Stimulated activated naive CD4-positive, alpha-beta T cell (primary cell): ENCODE results near the gene SMIM27.

Experiments
- DNase-seq, 6 experiments: peaks; one replicate each; lab custom pipeline; 2025; lab: John Stamatoyannopoulos, UW

The SMIM27 gene

DNA sequence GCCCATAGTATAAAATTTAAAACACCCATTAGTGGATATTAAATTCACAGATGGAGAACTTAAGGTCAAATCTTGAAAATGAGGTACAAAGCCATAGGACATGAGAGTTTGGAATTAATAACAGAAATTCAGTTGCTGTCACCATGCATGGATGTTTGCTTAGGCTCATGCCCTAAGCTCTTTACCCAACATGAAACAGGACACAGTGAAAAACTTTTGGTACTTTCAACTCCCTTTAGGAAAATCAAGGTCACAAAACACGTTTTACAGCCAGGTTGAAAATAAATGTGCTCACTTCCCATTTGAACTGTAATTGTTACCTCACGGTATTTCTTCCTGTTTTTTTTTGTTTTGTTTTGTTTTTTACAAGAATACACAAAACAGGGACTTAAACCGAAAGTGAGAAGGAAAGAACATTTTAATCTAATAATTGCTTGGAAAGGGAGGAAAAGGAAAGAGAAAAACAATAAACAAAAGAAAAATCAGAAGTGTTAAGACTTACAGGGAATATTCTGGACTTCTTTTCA, 6.3 kb downstream of the SMIM27 start:
- DNase-seq: no peak

DNA sequence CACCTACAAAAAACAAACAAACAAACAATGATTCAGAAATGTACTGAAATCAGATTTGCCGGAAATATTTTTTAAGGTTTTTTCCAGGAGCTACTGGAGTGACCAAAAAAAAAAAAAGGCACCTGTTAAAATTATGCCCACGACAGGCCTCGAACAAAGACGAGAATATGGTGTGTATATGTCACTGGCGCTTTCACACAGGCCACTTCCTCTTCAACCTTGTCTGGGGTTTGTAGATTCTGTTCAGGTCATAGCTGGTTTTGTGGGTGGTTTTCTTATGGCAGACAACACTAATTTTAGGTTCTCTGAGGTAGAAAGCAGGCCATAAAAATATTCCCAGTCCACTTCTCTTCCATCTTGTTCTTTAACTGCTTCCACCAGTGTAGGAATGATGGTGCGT, 13.8 kb downstream of the SMIM27 start:
- no peak for DNase-seq

DNA sequence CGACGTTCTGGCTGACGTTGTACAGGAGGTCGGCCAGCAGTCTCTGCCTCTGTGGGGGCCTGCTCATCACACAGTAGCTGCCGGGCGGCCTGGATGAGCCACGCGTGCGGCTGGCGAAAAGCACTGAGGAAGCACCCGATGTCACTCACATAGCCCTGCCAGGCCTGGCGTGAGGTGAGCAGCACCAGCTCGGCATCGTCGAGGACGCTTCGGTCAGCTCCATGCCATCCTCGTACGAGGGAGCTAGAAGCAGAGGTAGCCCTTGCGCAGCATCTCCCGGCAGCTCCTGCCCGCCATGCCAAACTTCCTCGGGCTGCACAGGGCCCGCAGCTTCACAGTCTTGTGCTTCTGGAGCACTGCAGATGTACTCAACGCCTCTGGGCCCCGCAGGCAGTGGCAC, 14.6 kb downstream of the SMIM27 start:
- DNase-seq: no peak

DNA sequence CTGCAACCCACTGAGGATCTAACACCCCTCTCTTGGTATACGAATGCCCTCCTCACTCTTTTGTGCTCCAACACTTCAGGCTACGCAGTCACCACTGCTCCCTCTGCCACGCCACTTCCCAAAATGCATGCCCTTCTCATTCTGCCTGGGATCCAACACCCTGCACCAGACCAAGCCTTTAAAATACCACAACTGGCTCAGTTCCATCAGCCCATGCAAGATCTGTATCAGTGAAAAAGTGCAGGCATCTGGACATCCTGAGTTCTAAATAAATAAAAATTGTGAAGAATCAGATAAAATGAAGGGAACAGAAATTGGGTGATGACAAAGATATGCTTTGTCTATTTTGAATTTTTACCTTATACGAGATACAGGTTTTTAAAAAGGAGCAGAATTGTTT, 18.1 kb downstream of the SMIM27 start:
- DNase-seq: no peak

DNA sequence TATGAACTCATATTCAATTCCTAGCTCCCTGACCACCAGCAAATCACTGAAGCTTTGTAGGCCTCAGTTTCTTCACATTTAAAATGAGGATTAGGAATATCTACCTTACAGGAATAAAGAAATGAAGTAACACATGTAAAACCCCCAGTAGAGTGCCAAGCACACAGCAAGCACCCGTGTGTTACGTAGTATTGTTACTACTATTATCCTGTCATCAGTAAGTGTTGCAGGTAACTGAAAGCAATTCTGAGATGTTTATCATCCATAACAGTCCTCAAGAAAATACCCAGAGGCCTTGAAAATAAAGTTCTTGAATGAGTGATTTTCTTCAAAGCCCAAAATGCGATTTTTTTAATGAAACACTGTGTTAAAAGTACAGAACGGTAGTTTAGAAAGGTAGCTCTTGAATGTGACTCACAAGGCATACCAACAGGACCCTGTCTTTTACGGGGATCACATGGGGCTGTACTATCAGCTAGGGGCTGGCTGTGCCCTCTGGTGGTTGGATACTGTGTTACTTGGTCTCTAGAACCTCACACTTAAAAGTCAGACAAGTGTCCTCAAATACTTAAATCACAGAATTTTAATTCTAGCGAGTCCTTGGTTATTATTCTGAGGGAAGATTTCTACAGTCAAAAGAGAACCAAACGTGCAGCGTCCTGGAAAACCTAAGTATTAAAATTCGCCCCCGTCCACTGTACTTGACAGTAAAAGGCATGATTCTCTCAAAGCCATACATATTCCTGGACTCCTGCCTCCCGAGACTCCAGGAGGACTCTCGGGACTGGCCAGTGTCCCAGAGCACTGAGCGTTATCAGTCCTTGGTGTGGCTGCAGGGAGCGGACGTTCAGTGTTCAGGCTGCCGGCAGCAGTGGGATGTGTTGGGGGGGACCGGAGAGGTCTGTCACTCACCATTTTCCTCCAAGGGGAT, 20.1 kb downstream of the SMIM27 start:
- peak; percentile 21 to 80 (median 68) for DNase-seq

DNA sequence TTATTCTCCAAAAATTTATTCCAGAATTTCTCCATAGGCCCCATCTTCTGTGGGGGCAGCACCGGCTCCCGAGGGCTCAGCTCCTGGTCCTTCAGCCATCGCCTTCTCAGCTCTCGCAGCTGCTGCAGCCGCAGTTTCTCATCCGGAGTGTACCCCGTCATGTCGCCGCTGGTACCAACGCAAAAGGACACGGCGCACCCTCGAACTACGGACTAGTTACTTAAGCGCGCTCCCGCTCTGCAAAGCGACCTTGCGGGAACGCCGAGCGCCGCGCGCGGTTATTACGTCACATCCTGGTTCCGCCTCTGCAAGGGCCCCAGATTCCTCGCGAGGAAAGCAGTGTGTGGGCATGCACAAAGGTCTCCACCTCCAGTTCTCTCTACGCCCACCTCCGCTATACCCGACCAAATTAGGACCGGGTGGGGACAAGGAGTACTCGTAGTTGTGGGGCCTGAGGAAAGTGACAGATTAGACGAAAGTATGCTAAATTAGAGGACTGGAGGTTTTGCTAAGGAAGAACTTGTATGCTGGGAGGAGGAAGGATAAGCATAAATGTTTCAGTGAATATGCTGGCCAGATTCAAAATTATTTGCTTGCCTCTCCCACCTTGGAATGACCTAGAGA, 20.9 kb downstream of the SMIM27 start, which contains the start of gene NDUFB6:
NDUFB6 (minus strand) TSS at position 260 of the 624 bp plus-strand sequence; CDS start at position 161, 99 bp downstream.
- peak; percentile 89 to 95 (median 94) for DNase-seq

DNA sequence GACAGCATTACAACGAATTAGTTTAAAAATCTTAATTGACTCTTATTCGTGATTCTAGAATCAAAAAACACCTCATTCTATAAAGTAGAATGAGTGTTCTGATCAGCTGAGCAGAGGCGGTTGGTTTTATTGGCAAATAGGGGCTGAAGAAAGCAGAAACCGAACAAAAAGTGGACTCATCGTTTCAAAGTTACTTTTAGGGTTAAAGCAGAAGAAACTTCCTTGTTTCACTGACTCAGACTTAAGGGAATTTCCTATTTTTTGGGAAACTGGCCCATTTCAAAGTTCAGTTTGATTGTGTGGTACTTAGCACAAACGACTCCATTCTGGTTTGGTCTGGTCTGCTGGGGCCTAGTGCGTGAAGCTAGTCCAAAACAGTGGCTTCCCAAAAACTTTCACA, 21.7 kb downstream of the SMIM27 start:
- DNase-seq: no peak

DNA sequence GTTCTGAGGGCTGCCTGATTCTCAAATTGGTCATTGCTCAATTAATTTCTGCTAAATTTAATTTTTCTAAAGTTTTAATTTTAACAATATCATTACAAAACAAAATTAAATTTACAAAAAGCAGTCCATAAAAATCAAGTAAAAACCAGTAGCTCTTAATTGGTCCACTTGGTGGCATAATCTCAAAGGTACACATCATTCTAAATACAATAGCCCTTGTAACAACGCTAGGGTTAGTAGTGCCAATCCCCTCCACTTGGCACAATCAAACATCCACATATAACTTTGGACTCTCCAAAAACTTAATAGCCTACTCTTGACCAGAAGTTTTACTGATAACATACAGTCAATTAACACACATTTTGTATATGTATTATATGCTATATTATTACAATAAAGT, 22.7 kb downstream of the SMIM27 start:
- DNase-seq: no peak

DNA sequence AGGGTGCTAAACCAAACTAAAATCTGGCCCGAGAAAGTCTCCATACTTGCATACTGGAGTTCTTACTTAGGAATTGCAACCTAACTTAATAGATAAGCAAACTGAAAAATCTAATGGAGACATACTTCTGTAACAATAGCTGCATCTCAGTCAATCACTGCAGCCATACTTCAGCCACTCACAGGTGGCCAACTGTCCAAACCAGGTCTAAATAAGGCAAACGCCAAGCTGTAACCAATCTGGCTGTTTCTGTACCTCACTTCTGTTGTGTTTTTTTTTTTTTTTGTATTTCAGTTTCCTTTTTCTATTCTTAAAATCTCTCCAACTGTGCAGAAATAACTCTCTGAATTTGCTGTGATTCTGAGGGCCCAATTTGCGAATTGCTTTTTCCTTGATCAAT, 25.2 kb downstream of the SMIM27 start:
- no peak for DNase-seq

DNA sequence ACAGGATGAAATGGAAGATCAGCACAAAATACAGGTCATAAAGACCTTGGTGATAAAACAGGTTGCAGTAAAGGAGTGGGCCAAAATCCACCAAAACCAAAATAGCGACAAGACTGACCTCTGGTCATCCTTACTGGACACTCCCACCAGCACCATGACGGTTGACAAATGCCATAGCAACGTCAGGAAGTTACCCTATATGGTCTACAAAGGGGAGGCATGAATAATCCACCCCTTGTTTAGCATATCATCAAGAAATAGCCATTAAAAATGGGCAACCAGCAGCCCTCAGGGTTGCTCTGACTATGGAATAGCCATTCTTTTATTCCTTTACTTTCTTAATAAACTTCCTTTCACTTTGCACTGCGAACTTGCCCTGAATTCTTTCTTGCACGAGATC, 26.8 kb downstream of the SMIM27 start:
- DNase-seq: no peak

DNA sequence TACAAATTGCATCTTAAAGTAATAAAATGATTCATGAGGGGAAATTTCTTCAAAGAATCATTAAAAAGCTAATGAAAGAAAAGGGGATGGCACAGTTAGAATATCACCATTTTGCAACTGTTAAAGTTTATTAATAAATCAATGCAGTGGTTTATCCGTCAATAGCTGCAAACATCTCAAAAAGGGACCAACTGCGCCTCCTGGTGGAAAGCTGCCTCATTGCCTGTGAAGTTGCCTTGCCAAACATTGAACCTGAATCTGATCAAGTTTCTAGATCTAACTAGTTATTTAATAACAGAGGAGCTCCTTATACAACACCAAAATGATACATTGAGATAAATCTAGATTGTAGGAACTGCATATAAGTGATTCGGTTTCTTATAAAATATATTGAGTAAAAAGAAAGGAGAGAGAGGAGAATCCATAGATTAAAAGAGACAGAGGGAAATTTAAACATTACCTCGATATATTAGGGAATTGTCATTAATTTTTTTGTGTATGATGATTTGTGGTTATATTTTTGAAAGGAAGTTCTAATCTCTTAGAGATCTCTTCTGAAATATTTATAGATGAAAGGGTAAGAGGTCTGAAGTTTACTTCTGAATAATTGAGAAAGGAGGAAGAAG, 27.7 kb downstream of the SMIM27 start:
- peak; percentile 28 to 79 (median 71) for DNase-seq

DNA sequence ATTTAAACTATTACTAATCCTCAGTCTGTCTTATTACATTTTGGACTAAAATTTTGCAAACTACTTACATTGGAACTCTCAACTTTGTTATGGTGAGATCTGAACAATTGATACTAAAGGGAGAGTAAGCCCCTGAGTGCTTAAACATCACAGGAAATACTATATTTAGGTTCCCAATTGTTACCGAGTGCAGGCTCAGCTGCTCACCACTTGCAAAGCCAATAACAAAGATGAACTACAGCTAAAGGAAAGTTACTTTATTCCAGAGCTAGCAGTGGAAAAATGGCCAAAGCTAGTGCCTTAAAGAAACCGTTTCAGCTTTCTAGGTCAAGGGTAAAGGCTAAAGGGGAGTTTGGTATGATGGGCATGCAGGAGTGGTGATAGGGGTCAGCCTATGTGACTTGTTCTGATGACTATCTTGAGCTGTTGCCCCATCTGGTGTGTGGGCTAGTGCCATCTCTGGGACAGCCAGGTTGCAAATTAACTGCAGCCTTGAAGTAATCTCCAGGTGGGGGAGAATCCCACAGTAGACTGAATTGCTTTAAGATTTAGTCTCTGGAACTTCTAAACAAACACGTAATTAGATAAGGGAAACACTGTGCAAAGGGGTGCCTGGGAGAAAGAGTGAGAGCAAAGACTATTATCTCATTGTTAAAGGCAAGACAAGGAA, 28.6 kb downstream of the SMIM27 start:
- DNase-seq: no peak

DNA sequence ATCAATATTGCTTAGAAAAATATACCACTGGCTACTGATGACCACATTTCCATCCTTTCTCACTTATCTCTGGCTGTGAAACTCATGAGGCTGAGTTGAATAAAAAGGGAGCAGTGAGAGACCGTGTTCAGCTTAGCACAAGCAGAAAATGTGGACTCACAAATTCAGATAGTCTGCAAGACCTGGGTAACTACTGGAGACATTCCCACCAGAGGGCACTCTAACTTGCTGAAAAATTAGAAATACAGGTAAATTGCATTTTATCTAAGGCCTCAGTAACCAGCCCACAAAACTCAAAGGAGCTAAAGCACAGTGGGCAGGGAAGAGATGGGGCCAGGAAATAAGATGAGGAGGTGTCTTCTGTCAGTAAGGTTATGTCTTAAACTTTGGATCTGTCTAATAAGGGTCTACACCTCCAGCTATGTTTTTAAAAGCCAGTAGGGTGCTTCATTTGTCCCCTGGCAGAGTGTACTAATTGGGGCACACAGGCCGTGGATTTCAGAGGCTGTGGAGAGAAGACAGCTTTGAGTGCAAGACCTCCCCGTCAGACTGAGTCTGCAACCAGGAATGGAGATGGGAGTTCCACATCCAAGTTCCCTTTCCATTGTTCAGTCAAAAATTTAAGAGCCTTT, 29.5 kb downstream of the SMIM27 start:
- DNase-seq: peak in 4 of 6 experiments; percentile 9 to 45 (median 26)

DNA sequence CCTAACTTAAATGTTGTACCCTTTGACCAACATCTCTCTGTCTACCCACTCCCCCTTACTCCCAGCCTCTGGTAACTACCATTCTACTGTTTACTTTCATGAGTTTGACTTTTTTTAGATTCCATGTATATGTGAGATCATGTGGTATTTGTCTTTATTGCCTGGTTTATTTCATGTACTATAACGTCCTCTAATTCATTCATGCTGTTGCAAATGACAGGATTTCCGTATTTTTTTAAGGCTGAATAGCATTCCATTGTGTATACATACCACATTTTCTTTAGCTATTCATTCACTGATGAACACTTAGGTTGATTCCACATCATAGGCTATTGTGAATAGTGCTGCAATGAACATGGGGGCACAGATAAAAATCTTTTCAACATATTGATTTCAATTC, 32.7 kb downstream of the SMIM27 start:
- no peak for DNase-seq

DNA sequence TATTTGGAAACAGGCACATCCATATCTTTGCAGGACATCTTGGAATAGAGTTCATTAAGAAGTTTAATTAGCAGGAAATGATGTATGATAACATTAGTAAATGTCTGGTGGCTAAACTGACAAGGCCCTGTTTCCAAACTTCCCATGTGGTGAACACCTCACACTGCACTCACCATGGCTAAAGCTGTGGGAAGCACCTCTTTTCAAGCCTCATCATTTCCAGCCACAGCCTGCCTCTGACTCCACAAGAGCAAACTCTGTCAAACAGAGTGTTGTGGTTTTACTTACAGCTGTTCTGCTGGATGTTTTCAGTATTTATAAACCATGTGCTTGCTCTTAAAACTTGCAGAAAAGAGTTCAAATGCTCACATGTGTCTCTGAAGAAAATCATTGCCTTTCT, 35.8 kb downstream of the SMIM27 start:
- no peak for DNase-seq

DNA sequence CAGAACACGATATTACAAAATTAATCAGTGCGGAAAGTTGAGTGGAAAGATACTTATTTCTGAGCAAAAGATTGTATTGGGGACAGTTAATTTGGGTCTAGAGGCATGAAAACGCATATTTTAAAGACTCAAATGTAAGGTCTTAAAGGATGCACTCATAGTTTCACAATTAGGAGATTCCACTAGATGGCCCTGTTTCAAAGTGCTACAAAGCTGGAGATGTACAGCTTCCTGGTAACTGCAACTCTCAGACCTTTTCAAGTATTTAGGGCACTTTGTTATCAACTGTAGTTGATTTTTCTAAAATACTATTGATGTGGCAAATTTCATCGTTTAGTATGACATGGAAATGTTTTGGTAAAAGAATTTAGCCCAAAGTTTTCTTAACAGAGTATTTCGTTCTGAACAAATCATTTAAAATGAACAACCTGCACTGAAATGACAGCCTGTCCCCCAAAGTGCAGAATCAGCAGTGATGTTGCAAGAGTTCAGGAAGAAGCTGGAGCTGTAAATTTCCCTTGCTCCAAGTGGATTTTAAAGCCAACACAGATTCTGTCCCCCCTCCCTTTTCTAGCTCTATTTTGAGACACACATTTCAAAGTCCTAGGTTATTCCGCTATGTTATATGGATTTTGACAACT, 37.1 kb downstream of the SMIM27 start:
- peak in 2 of 6 experiments; percentile 5 for DNase-seq

DNA sequence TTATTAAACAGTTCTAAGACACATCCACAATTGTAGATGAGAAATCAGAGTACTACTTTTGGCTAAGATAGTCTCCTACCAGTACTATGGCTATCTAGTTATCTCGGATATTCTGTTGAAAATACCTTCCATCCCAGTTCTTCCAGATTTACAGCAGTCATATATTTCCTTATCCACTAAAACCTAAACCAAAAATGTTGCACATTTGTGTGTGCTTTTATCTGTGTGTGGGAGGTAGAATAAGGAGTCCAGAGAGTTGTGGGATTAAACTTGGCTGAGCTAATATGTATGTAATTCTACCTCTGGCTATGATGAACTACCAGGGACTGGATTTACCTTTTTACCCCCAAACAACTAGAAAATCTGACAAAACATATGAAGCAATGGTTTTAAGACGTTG, 38.3 kb downstream of the SMIM27 start:
- DNase-seq: no peak

DNA sequence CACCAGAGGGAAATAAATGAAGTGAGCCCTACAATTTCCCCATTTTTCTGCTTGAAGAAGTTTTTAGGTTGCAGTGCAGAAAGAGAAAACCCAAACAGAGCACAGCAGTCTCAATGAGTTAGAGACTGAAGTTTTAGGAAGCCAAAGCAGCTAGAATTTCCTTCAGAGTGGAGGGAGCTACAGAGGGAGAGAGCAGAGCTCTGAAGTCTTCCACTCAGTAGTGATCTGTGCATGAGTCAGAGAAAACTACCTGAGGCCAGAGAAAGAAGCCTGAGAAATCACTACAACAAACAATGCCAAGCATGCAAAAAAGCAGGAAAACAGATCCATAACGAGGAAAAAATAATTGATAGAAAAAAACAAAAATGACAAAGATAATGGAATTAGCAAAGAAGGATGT, 38.8 kb downstream of the SMIM27 start:
- DNase-seq: no peak

DNA sequence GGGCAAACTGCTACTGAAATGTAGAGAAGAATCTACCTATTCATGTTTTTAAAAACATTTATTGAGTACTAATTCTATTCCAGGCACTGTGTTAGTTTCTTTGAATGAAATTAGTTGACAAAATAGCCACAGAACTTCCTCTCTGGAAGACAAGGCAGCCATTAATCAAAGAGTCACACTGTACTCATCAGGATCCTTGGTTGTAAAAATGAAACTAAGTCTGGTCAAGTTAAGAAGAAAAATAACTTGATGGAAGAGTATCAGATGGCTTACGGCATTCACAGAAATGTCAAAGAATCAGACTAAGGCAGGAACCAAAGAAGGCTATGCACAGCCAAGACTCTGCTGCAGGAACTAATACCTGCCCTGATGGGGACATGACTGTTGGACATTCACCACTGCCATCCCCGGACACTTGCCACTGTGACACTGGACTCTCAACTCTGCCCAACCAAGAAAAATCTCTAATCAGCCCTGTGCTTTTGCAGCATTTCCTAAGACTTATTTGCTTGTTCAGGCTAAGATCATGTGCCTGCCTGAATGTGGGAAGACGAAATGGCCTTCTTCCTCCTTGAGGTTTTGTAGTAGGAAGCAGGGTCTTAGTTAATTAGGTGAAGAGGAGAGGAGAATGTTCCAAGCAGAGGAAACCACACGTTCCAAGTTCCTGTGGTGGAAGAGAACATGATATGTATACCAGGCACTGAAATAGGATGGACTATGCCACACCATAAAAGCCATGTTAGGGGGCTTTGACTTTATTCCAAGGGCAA, 44.2 kb downstream of the SMIM27 start:
- DNase-seq: no peak

DNA sequence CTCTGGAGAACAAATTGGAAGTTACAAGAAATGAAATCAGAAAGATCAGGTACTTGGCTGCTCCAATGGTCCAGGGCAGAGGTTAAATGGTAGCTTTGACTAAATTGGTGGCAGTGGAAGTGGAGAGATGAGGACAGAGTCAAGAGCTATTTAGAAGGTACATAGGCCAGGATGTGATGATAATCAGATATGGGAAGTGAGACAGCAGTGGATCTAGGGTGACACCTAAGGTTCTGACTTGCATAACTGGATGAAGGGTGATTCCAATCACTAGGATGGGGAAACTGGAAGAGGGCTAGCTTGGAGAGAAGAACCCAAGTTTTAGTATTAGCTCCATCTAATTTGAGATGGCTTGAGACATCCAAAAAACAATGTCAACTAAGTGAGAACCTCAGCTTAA, 44.8 kb downstream of the SMIM27 start:
- DNase-seq: no peak
